ENCODE measurements around the gene ABCG1.
A peak's percentile ranks its signal among the peaks of the same experiment; 100 is the strongest.

The ABCG1 gene

DNA sequence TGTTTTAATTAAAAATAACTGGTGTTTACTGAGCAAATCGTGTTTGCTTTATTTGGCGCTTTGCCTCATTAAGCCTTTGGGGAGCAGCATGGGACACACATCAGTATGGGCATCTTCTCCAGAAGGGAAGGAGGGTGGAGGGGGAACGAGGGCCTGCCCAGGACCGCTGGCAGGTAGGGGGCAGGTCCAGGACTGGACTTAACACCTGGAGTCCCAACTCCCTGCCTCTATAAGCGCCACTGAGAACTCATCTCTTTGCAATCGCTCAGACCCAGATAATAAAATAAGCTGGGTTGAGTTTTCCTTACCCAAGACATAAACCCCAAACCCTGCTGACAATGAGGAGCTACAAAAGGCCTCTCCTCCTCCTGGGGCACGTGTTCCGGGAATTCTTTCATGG lies 15.1 kb downstream of the ABCG1 start:
- H3K9ac ChIP-seq = peak overlapping the region; percentile 87
- H2AFZ ChIP-seq (ENCODE audit: low read depth) = no peak overlapping the region; the same call in 1 of the 2 replicates
- H3K4me1 ChIP-seq (ENCODE audit: low read depth, poor library complexity, severe bottlenecking) = peaks cover 85% of the 10 kb centered on the region
- no peaks in the 10 kb centered on the region for H3K79me2 ChIP-seq (ENCODE audit: insufficient read depth, low read depth)
- no peak overlapping the region for H3K4me3 ChIP-seq (IDR thresholded peaks at IDR 0.05; ENCODE audit: insufficient read depth, low read depth, low read length)
- H3K27me3 ChIP-seq (ENCODE audit: insufficient read depth, low read depth) = no peaks in the 10 kb centered on the region
- peak overlapping the region; percentile 96 for H3K27ac ChIP-seq
- no peaks in the 10 kb centered on the region for H3K36me3 ChIP-seq (ENCODE audit: insufficient read depth)
- peak overlapping the region; percentile 98 for H3K4me2 ChIP-seq
- no peak for TF ChIP-seq CTCF (conservative IDR thresholded peaks at IDR 0.05; ENCODE audit: low read depth, low read length)
- no peaks in the 10 kb centered on the region for H4K20me1 ChIP-seq (ENCODE audit: insufficient read depth)

DNA sequence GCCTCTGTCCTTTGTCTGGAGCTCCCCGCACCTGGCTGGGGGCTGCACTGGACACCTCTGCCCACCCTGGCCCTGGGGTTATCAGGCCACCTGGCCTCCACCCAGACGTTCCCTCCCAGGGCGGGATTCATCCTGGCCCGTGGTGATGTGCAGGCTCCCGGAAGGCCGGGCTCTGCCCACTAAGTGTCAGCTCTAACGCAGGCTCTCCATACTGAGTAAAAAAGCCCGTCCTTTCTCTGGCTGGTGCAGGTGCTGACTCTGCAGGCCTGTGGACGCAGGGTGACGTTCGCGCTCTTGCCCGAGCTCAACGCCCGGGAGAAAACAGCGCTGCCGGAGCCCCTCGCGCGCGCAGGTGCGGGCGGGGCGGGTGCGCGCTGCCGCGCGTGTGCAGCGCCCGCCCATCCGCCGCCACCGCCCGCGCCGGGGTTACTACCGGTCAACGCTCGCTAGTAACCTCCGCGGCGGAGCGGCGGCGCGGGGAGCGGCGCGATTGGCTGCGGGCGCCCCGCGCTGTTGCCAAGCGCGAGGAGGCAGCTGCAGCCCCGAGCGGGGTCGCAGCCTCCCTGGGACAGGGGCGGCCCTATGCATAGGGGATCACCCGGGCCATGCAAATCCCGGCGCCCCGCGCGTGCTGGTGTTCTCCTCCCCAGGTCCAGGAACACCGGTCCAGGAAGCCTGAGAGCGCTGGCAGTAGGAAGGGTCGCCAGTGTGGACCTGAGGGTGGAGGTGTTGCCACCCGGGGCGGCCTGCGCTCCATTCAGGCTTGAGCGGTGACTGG lies 15.7 kb downstream of the ABCG1 start:
- Histone ChIP-seq H4K20me1 (ENCODE audit: insufficient read depth) (no peaks in the 10 kb centered on the region), H3K4me2 (peak overlapping the region; percentile 98), H3K9ac (peak overlapping the region; percentile 87), H3K27me3 (ENCODE audit: insufficient read depth, low read depth) (no peaks in the 10 kb centered on the region), H2AFZ (ENCODE audit: low read depth) (peak overlapping the region; percentile 51), H3K79me2 (ENCODE audit: insufficient read depth, low read depth) (no peaks in the 10 kb centered on the region), H3K4me1 (ENCODE audit: low read depth, poor library complexity, severe bottlenecking) (peaks cover 78% of the 10 kb centered on the region), H3K27ac (peak overlapping the region; percentile 96), H3K4me3 (IDR thresholded peaks at IDR 0.05; ENCODE audit: insufficient read depth, low read depth, low read length) (no peak overlapping the region), H3K36me3 (ENCODE audit: insufficient read depth) (no peaks in the 10 kb centered on the region)
- TF ChIP-seq CTCF (conservative IDR thresholded peaks at IDR 0.05; ENCODE audit: low read depth, low read length) = no peak

DNA sequence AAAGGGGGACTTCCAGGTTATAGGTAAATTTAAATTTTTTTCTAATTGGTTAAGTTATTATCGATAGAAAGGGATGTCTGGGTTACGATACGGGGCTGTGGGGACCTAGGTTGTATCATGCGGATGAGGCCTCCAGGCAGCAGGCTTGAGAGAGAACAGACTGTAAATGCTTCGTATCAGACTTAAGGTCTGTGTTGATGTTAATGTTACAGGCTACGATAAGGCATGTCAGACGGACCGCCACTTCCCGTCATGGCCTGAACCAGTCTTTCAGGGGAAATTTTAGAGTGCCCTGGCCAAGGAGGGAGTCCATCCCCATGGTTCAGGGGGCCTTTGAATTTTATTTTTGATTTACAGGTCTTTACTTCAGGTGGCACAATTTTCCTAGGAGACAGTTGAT lies 16.7 kb downstream of the ABCG1 start:
- Histone ChIP-seq H3K27ac (no peak overlapping the region; the same call in 1 of the 2 replicates), H3K79me2 (ENCODE audit: insufficient read depth, low read depth) (no peaks in the 10 kb centered on the region), H3K36me3 (ENCODE audit: insufficient read depth) (no peaks in the 10 kb centered on the region), H2AFZ (ENCODE audit: low read depth) (no peak overlapping the region), H3K4me3 (IDR thresholded peaks at IDR 0.05; ENCODE audit: insufficient read depth, low read depth, low read length) (no peak overlapping the region), H4K20me1 (ENCODE audit: insufficient read depth) (no peaks in the 10 kb centered on the region), H3K9ac (no peak overlapping the region), H3K4me1 (ENCODE audit: low read depth, poor library complexity, severe bottlenecking) (peaks cover 70% of the 10 kb centered on the region), H3K27me3 (ENCODE audit: insufficient read depth, low read depth) (no peaks in the 10 kb centered on the region), H3K4me2 (peak overlapping the region; percentile 74; the same call in 1 of the 2 replicates)
- TF ChIP-seq CTCF (conservative IDR thresholded peaks at IDR 0.05; ENCODE audit: low read depth, low read length) = no peak

- H3K4me2 ChIP-seq = peak overlapping the region; percentile 26
- no peak overlapping the region for H3K9ac ChIP-seq
Observed at GRCh38 chr21:42236014-42236413, 17.1 kb downstream of the ABCG1 start.

More at GRCh38 chr21:42236014-42236413, 17.1 kb downstream of the ABCG1 start:
- Histone ChIP-seq H3K36me3 (ENCODE audit: insufficient read depth) (no peaks in the 10 kb centered on the region), H3K4me1 (ENCODE audit: low read depth, poor library complexity, severe bottlenecking) (peaks cover 66% of the 10 kb centered on the region), H3K27me3 (ENCODE audit: insufficient read depth, low read depth) (no peaks in the 10 kb centered on the region), H3K79me2 (ENCODE audit: insufficient read depth, low read depth) (no peaks in the 10 kb centered on the region), H3K4me3 (IDR thresholded peaks at IDR 0.05; ENCODE audit: insufficient read depth, low read depth, low read length) (no peak overlapping the region), H2AFZ (ENCODE audit: low read depth) (no peak overlapping the region), H3K27ac (peak overlapping the region; percentile 18), H4K20me1 (ENCODE audit: insufficient read depth) (no peaks in the 10 kb centered on the region)
- TF ChIP-seq CTCF (conservative IDR thresholded peaks at IDR 0.05; ENCODE audit: low read depth, low read length) = no peak

Measured in KMS-11 (cell line).